Measurements from ENCODE around the gene SORCS2. TPM values are rescaled to one million over a fixed set of nuclear protein-coding genes. Genes with fewer than 3 reads are reported as not detected.

Gene SORCS2
- polyA plus RNA-seq, 1 donor (not counting 4 experiments of a cell fraction or from before 2014, with no cell fraction given), result 0.09 TPM

DNA sequence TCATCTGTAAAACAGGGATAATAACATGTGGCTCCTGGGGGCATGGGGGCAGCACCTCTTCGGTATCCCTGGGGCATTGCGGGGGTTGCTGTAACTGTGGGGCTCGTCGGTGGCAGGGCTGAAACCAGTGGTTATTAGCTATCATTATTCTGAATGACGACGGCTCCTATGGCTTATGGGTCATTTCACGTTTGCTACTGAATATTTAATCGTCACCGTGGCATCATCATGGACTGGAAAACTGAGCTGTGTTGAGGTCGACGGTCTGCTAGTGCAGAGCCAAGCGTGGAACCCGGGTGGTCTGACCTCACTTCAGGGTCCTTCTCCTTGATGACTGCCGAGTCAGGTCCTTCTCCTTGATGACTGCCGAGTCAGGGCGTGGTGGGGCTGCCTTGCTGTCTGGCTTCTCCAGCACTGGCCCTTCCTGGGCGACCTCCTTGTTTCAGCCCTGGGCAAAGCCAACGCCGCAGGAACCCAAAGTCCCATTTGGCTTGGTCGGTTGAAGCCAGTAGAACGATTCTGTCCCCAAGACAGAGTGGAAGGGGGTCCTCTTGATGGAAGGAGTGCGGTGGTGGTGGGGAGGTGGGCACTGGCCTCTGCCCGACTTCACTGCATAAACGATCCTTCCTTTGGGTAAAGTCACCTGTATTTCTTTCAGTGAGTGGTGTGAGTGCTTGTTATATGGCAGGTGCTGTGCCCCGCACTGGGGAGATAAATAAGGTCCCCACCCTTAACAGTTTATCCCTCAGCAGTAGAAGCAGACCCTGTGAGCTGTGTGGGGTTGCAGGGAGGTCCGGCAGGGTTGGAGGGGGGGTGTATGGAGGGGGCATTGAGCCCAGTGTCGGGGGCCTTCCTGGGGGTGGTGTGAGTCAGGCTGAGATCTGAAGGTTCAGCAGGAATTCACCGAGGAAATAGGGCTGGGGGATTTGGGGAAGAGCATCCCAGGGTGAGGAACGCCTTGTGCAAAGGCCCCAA, 201.6 kb downstream of the SORCS2 start:
- Histone ChIP-seq H3K9me1 (ENCODE audit: control insufficient read depth, extremely low read depth, insufficient read depth, low read length) (no peaks in the 10 kb centered on the region), H2AFZ (ENCODE audit: control insufficient read depth, low read length) (no peak overlapping the region), H3K4me2 (ENCODE audit: control insufficient read depth, extremely low read depth, insufficient read depth, low read depth, low read length) (no peak overlapping the region), H3K79me2 (ENCODE audit: control insufficient read depth, insufficient read depth, low read length) (no peaks in the 10 kb centered on the region), H3K27ac (ENCODE audit: control insufficient read depth, insufficient read depth, low read length) (no peak overlapping the region), H3K27me3 (ENCODE audit: control insufficient read depth, extremely low read depth, insufficient read depth, low read length) (peaks cover 29% of the 10 kb centered on the region), H3K9ac (ENCODE audit: control insufficient read depth, extremely low read depth, insufficient read depth, low read length) (no peak overlapping the region), H4K20me1 (ENCODE audit: control insufficient read depth, extremely low read depth, insufficient read depth, low read length) (no peaks in the 10 kb centered on the region), H3K4me3 (ENCODE audit: control insufficient read depth in 2 of 3, extremely low read depth in 1 of 3, insufficient read depth in 2 of 3, low read depth in 1 of 3, low read length in 3 of 3) (no peak overlapping the region), H3K36me3 (ENCODE audit: control insufficient read depth in 2 of 2, extremely low read depth in 1 of 2, insufficient read depth in 2 of 2, low read length in 2 of 2) (no peaks in the 10 kb centered on the region), H3K4me1 (ENCODE audit: control insufficient read depth, extremely low read depth, insufficient read depth, low read length) (peaks cover 18% of the 10 kb centered on the region), H3K9me3 (ENCODE audit: control insufficient read depth, low read depth, low read length) (no peaks in the 10 kb centered on the region)
- no peak for TF ChIP-seq EZH2 (IDR thresholded peaks at IDR 0.05; ENCODE audit: low read length)
- TF ChIP-seq, protein P1, sequence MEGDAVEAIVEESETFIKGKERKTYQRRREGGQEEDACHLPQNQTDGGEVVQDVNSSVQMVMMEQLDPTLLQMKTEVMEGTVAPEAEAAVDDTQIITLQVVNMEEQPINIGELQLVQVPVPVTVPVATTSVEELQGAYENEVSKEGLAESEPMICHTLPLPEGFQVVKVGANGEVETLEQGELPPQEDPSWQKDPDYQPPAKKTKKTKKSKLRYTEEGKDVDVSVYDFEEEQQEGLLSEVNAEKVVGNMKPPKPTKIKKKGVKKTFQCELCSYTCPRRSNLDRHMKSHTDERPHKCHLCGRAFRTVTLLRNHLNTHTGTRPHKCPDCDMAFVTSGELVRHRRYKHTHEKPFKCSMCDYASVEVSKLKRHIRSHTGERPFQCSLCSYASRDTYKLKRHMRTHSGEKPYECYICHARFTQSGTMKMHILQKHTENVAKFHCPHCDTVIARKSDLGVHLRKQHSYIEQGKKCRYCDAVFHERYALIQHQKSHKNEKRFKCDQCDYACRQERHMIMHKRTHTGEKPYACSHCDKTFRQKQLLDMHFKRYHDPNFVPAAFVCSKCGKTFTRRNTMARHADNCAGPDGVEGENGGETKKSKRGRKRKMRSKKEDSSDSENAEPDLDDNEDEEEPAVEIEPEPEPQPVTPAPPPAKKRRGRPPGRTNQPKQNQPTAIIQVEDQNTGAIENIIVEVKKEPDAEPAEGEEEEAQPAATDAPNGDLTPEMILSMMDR (optimal IDR thresholded peaks at IDR 0.05 in 1 of 3, IDR thresholded peaks at IDR 0.05 in 1 of 3, conservative IDR thresholded peaks at IDR 0.05 in 1 of 3; ENCODE audit: extremely low read depth in 1 of 3, insufficient read depth in 2 of 3, low read length in 3 of 3), result no peak
- DNase-seq (ENCODE audit: low read depth, low spot score), result no peak
- dilution Hi-C loops (cut with MboI; ENCODE audit: extremely low pct_ligation_motif_present, low sequenced_read_pairs), result no loop called here
- FAIRE-seq, result no peak

DNA sequence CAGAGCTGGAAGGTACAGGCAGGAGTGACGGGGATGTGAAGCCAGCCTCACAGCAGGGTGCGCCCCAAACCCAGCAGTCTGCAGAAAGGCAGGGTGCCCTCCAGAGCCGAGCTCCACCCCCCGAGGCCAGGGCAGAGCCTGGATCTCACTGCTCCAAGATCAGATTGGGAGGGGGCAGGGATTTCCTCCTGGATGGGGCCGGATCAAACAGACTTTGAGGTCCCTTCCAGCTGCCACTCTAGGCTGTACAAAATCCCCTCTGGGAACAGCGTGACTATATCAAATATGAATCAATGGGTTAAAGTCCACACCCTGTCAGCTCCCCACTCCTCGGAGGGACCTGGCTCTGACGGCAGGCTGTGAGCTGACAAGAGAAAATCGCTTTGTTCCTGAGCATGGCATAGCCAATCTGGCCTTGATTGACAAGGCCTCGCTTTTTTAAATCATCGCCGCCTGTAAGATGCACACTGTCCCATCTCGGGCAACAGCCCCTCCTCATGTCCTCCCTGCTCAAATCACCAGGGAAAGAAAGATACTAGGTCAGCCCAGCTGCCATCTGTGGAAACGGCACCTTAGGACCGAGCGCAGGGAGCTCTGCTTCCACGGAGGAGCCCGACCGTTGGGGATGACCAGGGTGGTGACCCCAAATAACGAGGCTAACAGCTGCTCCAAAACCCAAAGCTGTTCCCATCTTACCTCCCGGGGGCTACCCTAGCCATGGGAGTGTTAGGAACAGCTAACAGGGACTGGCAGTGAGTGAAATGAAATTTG, 202.5 kb downstream of the SORCS2 start:
- dilution Hi-C loops (cut with MboI; ENCODE audit: extremely low pct_ligation_motif_present, low sequenced_read_pairs), result no loop called here
- no peak for DNase-seq (ENCODE audit: low read depth, low spot score)
- peaks cover 18% of the 10 kb centered on the region for H3K4me1 ChIP-seq (ENCODE audit: control insufficient read depth, extremely low read depth, insufficient read depth, low read length)
- no peak for TF ChIP-seq EZH2 (IDR thresholded peaks at IDR 0.05; ENCODE audit: low read length)
- TF ChIP-seq, protein P1 (optimal IDR thresholded peaks at IDR 0.05 in 1 of 3, IDR thresholded peaks at IDR 0.05 in 1 of 3, conservative IDR thresholded peaks at IDR 0.05 in 1 of 3; ENCODE audit: extremely low read depth in 1 of 3, insufficient read depth in 2 of 3, low read length in 3 of 3), result no peak
- H2AFZ ChIP-seq (ENCODE audit: control insufficient read depth, low read length), result no peak overlapping the region
- no peak overlapping the region for H3K27ac ChIP-seq (ENCODE audit: control insufficient read depth, insufficient read depth, low read length)
- H3K9me1 ChIP-seq (ENCODE audit: control insufficient read depth, extremely low read depth, insufficient read depth, low read length), result no peaks in the 10 kb centered on the region
- H3K4me3 ChIP-seq (ENCODE audit: control insufficient read depth in 2 of 3, extremely low read depth in 1 of 3, insufficient read depth in 2 of 3, low read depth in 1 of 3, low read length in 3 of 3), result no peak overlapping the region
- FAIRE-seq, result no peak
- no peaks in the 10 kb centered on the region for H3K79me2 ChIP-seq (ENCODE audit: control insufficient read depth, insufficient read depth, low read length)
- no peak overlapping the region for H3K4me2 ChIP-seq (ENCODE audit: control insufficient read depth, extremely low read depth, insufficient read depth, low read depth, low read length)
- no peaks in the 10 kb centered on the region for H4K20me1 ChIP-seq (ENCODE audit: control insufficient read depth, extremely low read depth, insufficient read depth, low read length)
- H3K9me3 ChIP-seq (ENCODE audit: control insufficient read depth, low read depth, low read length), result no peaks in the 10 kb centered on the region
- H3K36me3 ChIP-seq (ENCODE audit: control insufficient read depth in 2 of 2, extremely low read depth in 1 of 2, insufficient read depth in 2 of 2, low read length in 2 of 2), result no peaks in the 10 kb centered on the region
- peaks cover 29% of the 10 kb centered on the region for H3K27me3 ChIP-seq (ENCODE audit: control insufficient read depth, extremely low read depth, insufficient read depth, low read length)
- H3K9ac ChIP-seq (ENCODE audit: control insufficient read depth, extremely low read depth, insufficient read depth, low read length), result no peak overlapping the region

All from keratinocyte (primary cell).